ENCODE data around the gene SF3A1. TPM values are rescaled to one million over a fixed set of nuclear protein-coding genes. Genes with fewer than 3 reads are reported as not detected.

The SF3A1 gene
- total and polyA plus RNA-seq, 2 donors (not counting 1 experiment from before 2014, with no cell fraction given): 17.0 to 22.9 TPM

GRCh38 chr22:30400159-30400558 is 43.5 kb upstream of the SF3A1 start:
- Histone ChIP-seq H3K36me3 (ENCODE audit: control insufficient read depth, insufficient read depth, low read length) (peaks cover 2% of the 10 kb centered on the region), H3K27ac (ENCODE audit: insufficient read depth, low read length) (no peak overlapping the region), H3K4me2 (ENCODE audit: extremely low read depth, insufficient read depth, low read length) (no peak overlapping the region), H3K4me3 (replicated peaks in 1 of 4; ENCODE audit: control extremely low read depth in 1 of 4, insufficient read depth in 1 of 4, low read depth in 3 of 4, low read length in 4 of 4) (no peak overlapping the region), H3K9me3 (ENCODE audit: control insufficient read depth, insufficient read depth, low read depth, low read length) (no peaks in the 10 kb centered on the region), H4K20me1 (ENCODE audit: control insufficient read depth, extremely low read depth, insufficient read depth, low read length) (no peaks in the 10 kb centered on the region), H3K79me2 (ENCODE audit: control insufficient read depth, insufficient read depth, low read length) (peaks cover 22% of the 10 kb centered on the region), H2AFZ (ENCODE audit: low read length) (no peak overlapping the region), H3K27me3 (ENCODE audit: control insufficient read depth, insufficient read depth, low read length) (no peaks in the 10 kb centered on the region), H3K4me1 (ENCODE audit: control insufficient read depth, extremely low read depth, insufficient read depth, low read length) (peaks cover 11% of the 10 kb centered on the region), H3K9ac (ENCODE audit: insufficient read depth, low read length) (no peak overlapping the region)
- DNase-seq (ENCODE audit: low read depth in 2 of 2): no peak
- TF ChIP-seq EZH2 (IDR thresholded peaks at IDR 0.05; ENCODE audit: low read length, missing control alignments) (no peak), CTCF (conservative IDR thresholded peaks at IDR 0.05 in 1 of 2, IDR thresholded peaks at IDR 0.05 in 1 of 2; ENCODE audit: low read depth in 1 of 2, low read length in 2 of 2) (no peak)

GRCh38 chr22:30399718-30400117 is 43.0 kb upstream of the SF3A1 start:
- Histone ChIP-seq H2AFZ (ENCODE audit: low read length) (no peak overlapping the region), H3K27ac (ENCODE audit: insufficient read depth, low read length) (no peak overlapping the region), H3K4me3 (replicated peaks in 1 of 4; ENCODE audit: control extremely low read depth in 1 of 4, insufficient read depth in 1 of 4, low read depth in 3 of 4, low read length in 4 of 4) (no peak overlapping the region), H3K36me3 (ENCODE audit: control insufficient read depth, insufficient read depth, low read length) (peaks cover 1% of the 10 kb centered on the region), H3K9me3 (ENCODE audit: control insufficient read depth, insufficient read depth, low read depth, low read length) (no peaks in the 10 kb centered on the region), H3K4me1 (ENCODE audit: control insufficient read depth, extremely low read depth, insufficient read depth, low read length) (peaks cover 11% of the 10 kb centered on the region), H3K27me3 (ENCODE audit: control insufficient read depth, insufficient read depth, low read length) (no peaks in the 10 kb centered on the region), H4K20me1 (ENCODE audit: control insufficient read depth, extremely low read depth, insufficient read depth, low read length) (no peaks in the 10 kb centered on the region), H3K9ac (ENCODE audit: insufficient read depth, low read length) (no peak overlapping the region), H3K79me2 (ENCODE audit: control insufficient read depth, insufficient read depth, low read length) (peaks cover 22% of the 10 kb centered on the region), H3K4me2 (ENCODE audit: extremely low read depth, insufficient read depth, low read length) (no peak overlapping the region)
- TF ChIP-seq EZH2 (IDR thresholded peaks at IDR 0.05; ENCODE audit: low read length, missing control alignments) (no peak), CTCF (conservative IDR thresholded peaks at IDR 0.05 in 1 of 2, IDR thresholded peaks at IDR 0.05 in 1 of 2; ENCODE audit: low read depth in 1 of 2, low read length in 2 of 2) (no peak)
- DNase-seq (ENCODE audit: low read depth in 2 of 2): no peak

GRCh38 chr22:30398685-30399680 is 42.3 kb upstream of the SF3A1 start:
- no peak for DNase-seq (ENCODE audit: low read depth in 2 of 2)

More at GRCh38 chr22:30398685-30399680, 42.3 kb upstream of the SF3A1 start:
- Histone ChIP-seq H4K20me1 (ENCODE audit: control insufficient read depth, extremely low read depth, insufficient read depth, low read length) (no peaks in the 10 kb centered on the region), H3K36me3 (ENCODE audit: control insufficient read depth, insufficient read depth, low read length) (peaks cover 1% of the 10 kb centered on the region), H3K79me2 (ENCODE audit: control insufficient read depth, insufficient read depth, low read length) (peaks cover 22% of the 10 kb centered on the region), H3K4me2 (ENCODE audit: extremely low read depth, insufficient read depth, low read length) (peak overlapping the region; percentile 69), H3K4me1 (ENCODE audit: control insufficient read depth, extremely low read depth, insufficient read depth, low read length) (peaks cover 11% of the 10 kb centered on the region), H3K4me3 (replicated peaks in 1 of 4; ENCODE audit: control extremely low read depth in 1 of 4, insufficient read depth in 1 of 4, low read depth in 3 of 4, low read length in 4 of 4) (peak overlapping the region in 3 of 4 experiments; percentile 19 to 77 (median 76)), H3K9ac (ENCODE audit: insufficient read depth, low read length) (no peak overlapping the region), H2AFZ (ENCODE audit: low read length) (no peak overlapping the region), H3K27ac (ENCODE audit: insufficient read depth, low read length) (no peak overlapping the region), H3K27me3 (ENCODE audit: control insufficient read depth, insufficient read depth, low read length) (no peaks in the 10 kb centered on the region), H3K9me3 (ENCODE audit: control insufficient read depth, insufficient read depth, low read depth, low read length) (no peaks in the 10 kb centered on the region)
- TF ChIP-seq EZH2 (IDR thresholded peaks at IDR 0.05; ENCODE audit: low read length, missing control alignments) (no peak), CTCF (conservative IDR thresholded peaks at IDR 0.05 in 1 of 2, IDR thresholded peaks at IDR 0.05 in 1 of 2; ENCODE audit: low read depth in 1 of 2, low read length in 2 of 2) (no peak)

Data from fibroblast of lung (primary cell).